Pons (tissue), 1 donor: ENCODE data around the gene PRR22.

Experiments
- DNase-seq: peaks from one replicate; pipeline ENCODE4 v3.0.0-alpha.2; 2016; ENCODE audit warnings: low spot score

The PRR22 gene

DNA sequence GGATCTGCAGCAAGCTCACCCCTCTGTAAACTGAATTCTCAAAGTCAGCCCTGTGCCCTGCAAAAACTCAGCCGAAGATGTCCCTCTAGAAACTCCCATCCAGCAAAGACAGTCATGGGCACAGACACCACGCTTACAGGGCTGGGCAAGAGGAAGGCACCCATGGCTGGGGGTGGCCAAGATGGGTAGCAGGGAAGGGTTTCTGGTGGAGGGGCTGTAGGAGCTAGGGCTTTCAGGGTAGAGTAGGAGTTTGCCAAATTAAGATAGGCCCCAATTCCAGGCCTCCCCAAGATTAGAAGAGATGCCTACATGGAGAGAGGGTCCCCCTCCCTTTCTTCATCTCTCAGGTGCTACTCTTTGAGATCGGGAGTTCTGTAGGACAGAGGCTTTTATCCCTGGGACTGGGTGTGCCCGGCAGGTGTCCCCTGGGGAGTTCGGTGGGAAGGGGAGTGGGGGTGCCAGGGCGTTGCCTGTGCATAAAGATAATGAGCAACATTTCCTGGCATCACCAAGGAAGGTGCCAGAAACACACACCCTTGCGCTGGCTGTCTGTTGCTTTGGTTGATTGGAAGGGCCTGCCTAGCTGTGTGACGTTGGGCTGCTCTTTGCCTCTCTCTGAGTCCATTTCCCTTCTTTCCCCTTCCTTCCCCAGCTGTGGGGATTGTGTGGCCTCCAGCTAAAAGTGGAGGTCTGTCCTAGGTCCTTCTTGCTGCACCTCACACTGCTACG, 29.7 kb upstream of the PRR22 start:
- no peak for DNase-seq

DNA sequence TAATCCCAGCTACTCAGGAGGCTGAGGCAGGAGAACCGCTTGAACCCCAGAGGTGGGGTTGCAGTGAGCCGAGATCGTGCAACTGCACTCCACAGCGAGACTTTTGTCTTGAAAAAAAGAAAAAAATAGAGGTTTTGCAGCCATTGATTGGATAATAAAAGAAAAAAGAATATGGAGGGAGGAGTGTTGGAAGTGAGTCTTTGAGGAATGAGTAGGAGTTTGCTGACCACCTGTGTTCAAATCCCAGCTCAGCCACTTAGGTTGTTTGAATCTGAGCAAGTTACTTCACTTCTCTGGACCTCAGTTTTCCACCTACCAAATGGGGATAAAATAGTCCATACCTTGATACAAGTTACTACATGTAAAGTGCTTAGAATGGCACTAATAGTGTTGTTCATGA, 26.6 kb upstream of the PRR22 start:
- DNase-seq, result no peak

DNA sequence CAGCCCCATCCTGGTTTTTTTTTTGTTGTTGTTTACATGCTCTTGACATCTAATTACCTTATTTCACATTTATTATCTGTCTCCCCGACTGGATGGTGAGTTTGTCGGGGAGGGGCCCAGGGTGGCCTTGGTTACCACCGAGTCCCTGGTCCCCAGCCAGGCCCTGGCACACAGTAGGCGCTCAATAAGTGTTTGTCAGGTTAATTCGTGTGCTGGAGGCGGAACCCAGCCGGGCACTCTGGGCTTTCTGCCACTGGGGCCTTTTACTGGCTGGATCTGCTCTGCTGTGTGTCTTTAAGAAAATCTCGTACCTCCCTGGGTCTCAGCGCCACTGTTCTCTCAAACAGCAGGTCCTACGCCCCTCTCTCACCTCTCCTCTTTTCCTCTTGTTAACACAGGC, 24.9 kb upstream of the PRR22 start:
- DNase-seq, result no peak

DNA sequence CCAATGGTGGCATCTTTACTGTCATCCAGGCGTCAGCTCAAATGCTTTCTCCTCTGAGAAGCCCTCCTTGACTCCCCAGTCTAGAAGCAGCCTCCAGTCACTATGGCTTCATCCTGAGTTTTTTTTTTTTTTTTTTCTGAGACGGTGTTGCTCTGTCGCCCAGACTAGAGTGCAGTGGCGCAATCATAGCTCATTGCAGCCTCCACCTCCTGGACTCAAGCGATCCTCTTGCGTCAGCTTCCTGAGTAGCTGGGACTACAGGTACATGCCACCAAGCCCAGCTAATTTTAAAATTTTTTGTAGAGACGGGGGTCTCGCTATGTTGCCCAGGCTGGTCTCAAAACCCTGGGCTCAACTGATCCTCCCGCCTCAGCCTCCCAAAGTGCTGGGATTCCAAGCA, 24.5 kb upstream of the PRR22 start:
- no peak for DNase-seq

DNA sequence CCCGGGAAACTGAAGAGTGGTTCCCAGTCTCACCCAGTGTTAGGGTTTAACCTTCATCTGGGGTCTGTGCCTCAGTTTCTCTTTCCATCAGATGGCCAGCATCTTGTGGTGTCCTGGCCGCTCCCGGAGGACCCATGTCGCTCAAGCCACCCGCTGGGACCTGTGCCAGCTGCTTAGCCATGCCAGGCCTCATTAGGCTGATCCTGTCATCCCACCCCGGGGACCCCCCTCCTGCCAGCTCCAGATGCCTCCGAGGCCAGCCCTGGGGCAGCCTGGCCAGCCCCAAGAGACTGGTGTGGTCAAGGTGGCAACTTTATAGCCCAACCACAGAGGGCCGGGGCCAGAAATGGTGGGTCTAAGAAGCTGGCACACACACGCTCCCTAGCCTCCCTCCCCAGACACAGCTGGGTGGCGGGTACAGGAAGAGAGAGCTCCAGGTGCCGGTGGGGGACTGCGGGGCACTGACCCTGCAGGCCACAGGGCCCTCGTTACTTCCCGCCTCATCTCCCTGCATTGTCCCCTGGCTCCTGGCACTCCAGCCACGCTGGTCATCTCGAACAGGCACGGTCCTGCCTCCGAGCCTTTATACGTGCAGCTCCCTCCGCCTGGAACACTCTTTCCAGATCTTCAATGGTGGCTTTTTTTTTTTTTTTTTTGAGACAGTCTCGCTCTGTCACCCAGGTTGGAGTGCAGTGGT, 23.7 kb upstream of the PRR22 start:
- no peak for DNase-seq

DNA sequence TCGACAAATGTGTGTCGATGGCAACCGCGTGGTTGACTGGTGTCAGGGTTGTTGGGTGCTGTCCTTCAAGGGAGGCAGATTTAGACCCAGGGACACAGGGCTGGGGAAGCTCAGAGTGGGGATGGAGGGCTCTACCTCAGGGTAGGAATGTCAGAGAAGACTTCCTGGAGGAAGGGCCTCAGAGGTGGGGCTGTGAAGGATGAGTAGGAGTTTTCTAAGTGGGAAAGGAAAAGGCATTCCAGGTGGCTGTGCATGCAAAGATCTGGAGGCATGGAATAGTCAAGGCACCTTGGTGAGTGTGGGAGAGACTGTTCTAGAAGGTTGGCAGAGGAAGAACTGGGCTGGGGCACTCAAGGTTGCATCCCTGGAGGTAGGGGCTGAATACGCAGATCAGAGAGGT, 22.4 kb upstream of the PRR22 start:
- no peak for DNase-seq

DNA sequence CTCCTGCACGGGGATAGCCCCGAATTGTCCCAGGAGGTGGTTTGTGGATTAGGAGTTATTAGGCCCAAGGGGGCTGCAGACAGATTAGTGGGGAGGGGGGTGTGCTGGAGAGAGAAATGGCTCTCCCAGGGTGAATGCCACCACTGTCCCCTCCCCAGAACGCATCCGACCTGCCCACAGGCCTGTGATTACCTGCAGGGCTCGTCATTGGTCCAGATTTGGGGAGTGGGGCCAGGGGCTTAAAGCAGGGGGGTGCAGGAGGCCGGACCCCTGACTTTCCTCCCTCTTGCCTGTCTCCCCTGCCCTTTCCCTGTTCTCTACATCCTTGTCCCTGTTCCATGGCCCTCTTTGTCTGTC, 21.6 kb upstream of the PRR22 start:
- no peak for DNase-seq

DNA sequence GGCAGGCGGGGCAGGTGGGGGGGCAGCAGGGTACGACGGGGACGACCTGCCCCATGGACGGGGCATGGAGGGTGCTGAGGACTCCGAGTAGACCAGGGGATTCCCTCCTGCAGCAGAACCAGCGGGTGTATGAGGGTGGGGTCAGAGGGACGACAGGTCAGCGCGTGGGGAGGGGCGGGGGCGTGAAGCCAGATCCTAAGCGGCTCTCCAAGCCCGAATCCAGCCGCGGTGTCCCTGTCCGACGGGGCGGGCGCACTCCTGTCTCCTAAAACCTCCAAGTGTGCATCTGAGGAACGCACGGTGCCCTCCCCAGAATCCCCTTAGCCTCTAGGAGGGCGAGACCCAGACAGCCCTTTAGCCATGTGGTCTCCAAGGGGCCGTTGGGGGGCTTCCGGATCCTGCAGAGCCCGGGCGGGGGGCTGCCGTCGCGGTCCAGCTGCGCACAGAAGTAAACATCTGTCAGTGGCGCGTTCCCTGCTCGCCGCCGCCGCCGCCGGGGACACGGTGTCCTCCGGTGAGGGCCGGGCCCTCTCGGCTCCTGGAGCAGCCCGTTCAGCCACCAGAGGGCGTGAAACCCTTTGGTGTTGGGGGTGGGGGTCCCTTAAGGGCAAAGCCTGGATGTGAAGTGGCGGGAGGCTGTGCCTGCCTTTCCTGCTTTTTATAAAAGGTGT, 21.1 kb upstream of the PRR22 start:
- no peak for DNase-seq

DNA sequence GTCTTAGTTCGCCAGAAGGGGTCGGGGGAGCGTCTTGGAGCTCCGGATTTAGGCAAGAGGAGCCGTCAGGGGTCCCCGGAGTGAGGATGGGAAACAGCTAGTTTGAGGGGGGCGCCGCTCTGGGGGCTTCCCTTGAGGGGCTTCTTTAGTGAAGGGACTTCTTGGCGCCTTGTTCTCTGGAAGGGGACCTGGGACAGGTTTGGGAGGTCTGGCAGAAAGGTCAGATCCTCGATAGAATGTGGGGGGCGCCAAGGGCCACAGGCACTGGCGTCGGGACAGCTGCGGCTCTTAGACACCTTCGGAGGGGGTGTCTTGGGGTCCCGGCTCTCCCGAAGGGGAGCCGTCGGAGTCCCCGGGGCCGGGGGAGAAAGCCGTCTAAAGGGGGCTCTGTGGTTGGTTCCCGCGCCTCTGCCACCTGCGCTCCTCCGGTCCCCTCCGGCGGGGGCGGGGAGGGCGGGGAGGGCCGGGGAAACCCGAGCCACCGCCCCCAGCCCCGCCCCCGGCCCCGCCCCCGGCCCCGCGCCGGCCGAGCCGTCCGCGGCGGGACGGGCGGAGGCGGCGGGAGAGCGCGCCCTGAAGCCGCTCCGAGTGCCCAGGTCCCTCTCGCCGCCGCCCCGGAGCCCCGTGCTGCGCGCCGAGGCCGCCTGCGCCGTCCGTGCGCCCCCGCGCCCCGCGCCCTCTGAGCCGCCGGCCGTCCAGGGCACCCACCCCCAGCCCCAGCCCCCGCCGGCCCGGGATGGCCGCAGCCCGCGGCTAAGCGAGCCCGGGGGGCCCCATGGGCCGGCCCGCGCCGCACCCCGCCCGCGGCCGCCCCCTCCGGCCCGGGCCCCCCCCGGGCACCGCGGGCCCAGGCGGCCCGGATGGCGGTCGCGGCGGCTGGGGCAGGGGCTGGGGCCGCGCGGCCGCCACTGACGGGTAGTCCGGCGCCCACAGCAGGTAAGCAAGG, 20.2 kb upstream of the PRR22 start, which contains the start of gene NRTN:
TSS of gene NRTN (plus strand) at position 552 of the 946 bp plus-strand sequence. CDS start 19,099 bp downstream, outside the sequence.
- no peak for DNase-seq

DNA sequence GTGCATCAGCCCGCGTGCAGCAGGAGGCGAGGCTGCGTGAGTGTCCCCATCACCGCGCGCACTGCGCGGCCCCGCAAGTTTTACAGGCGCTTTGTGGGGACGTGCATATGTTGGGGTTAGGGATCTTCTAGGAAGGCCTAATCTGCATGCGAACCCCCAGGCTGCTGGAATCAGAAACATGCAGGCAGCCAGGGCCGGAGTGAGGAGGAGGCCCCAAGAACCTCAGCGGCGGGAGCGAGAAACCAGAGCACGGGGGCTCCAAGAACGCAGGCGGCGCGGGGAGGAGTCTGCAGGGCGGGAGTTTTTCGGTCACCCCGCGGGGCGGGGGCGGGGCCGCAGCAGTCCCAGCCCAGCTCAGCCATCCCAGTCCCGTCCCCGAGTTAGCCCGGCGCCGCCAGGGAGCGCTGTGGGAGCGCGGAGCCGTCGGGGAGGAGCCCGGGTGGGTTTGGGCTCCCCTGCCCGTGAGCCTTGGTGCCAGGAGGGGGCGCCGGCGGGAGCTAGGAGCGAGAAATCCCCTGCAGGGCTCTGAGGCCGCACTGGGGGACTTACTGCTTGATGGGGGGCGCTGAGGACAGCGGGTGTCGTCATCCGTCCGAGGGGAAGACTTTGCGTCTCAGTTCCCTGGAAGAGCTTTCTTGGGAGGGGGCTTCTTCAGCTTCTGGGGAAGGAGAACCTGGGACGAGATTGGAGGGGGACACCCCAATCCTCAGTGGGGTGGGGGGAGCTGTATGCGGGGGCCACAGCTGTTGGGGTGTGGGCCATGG, 19.4 kb upstream of the PRR22 start:
- DNase-seq, result peak; percentile 38

DNA sequence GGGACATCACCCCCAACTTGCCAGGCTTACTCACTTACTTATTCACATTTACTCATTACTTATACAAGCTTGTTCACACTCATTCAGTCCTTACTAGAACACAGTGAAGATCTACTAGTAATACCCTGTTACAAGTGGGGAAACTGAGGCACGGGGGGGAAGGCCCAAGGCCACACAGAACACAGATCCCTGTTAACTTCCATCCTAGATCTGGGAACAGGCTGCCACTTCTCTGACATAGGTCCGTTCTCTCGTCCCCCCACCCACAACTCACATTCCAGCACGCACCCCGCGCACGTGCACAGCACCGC, 18.9 kb upstream of the PRR22 start:
- no peak for DNase-seq

DNA sequence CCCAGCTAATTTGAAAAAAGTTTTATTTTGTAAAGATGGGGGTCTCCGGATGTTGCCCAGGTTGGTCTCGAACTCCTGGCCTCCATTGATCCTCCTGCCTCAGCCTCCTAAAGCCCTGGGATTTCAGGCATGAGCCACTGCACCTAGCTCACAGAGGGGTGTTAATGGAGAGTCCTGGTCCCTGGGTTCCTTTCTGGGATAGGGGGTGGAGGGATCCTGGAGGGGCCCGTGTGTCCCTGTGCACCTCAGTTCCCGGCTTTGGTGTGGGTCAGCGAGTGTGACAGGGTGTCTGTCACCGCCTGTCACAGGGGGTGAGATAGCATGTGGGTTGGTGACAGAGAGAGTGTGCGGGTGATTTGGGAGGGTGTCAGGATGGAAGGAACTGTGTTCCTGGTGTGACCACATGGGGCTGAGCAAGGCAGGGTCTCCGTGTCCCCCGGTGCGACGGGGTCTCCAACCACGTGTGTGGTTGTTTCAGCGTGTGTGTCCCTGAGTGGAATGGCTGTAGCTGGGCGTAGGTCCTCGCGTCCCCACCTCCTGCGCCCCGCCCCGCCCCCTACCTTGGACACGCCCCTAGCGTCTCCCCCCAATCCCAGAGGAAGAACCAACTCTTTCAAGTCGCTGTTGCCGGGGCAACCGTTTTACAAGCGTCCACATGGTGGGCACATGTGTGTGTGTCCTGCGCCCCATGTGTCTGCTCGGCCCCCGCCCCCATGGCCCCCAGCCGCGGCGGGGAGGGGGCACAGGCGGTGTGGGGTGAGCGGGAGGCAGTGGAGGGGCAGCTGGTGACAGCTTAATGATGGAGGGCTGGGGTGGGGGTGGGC, 17.5 kb upstream of the PRR22 start:
- DNase-seq, result no peak

DNA sequence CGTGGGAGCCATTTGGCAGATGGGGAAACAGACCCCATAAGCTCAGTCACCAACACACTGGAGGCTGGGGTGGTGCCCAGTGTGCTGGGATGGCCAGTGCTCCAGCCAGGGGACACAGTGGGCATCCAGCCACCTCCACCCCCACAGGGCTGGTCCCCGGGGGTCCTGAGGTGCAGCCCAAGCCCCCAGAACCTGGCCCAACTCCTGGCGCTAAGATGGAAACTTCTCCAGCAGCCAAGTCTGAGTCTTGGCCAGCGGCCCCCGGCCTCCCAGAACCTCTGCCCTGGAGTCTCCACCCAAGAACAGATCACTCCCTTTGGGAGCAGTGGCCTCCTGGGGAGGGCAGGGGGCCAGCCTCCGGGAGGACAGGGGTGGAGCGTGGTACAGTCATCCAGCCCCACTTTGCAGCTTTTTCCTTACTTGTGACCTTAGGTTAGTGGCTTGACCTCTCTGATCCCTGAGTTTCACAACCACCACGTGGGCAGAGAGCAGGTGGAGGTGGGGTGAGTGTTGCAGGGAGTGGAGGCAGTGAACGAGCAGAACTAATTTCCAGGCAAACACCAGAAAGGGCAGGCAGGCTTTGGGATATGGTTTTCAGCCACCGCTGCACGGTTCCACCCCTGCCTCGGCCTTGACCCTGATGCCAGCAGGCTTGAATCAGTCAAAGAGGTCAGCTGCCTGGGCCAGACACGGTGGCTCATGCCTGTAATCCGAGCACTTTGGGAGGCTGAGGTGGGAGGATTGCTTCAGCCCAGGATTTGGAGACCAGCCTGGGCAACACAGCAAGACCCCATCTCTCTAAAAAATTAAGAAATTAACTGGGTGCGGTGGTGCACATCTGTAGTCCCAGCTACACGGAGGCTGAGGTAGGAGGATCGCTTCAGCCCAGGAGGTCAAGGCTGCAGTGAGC, 16.1 kb upstream of the PRR22 start:
- DNase-seq, result no peak

DNA sequence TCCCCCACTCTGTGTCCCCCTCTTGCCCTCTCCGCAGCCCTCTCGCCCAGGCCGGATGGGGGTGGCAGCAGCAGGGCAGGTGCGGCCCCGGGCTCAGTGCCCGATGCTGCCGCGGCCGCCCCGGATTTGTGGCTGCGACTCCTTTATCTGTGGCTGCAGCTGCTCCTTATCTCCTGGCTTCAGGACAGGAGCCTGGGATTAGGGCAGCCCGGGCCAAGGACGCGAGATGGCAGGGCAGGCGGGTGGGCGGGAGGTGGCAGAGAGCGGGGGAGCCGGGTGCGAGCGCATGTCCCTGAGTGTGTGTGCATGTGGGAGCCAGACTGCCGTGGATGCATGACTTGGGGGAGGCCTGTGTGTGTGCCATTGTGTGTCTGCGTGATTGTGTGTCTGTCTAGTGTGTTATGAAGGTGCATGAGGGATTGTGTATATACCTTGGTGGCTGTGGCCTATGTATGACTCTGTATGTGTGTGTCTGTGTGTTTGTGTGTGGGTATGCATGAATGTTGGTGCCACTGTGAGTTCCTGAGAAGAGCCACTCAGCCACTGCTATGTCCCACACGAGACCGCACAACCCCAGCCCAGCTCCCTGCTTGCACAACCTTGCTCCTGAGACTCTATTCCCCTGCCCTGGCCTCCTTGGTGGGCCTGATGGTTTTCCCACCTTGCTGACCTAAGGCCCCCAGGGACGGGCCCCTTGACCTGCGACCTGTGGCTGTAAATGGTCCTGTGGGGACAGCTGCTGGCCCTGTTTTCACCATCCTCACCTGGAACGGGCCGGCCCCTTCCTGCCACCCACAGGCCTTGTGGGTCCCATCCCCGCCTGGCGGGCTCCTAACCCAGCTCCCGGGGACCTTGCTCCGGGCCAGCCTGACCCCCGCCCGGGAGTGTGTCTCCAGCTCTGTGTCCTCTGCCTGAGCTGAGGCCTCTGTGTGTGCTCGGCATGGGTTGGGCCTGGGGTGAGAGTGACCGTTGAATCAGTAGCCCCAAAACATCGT, 15.0 kb upstream of the PRR22 start:
- no peak for DNase-seq

DNA sequence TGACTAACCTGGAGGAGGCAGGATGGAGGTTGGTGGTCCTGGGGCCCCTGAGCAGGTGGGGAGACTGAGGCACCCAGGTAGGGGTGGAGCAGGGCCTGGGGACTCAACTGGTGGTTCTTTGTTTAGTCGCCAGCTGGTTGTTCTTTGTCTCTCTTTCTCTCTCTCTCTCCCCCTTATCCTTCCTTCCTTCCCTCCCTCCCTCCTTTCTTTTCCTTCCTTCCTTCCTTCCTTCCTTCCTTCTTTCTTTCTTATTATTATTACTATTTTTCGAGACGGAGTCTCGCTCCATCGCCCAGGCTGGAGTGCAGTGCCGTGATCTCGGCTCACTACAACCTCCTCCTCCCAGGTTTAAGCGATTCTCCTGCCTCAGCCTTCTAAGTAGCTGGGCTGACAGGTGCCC, 13.7 kb upstream of the PRR22 start:
- no peak for DNase-seq

DNA sequence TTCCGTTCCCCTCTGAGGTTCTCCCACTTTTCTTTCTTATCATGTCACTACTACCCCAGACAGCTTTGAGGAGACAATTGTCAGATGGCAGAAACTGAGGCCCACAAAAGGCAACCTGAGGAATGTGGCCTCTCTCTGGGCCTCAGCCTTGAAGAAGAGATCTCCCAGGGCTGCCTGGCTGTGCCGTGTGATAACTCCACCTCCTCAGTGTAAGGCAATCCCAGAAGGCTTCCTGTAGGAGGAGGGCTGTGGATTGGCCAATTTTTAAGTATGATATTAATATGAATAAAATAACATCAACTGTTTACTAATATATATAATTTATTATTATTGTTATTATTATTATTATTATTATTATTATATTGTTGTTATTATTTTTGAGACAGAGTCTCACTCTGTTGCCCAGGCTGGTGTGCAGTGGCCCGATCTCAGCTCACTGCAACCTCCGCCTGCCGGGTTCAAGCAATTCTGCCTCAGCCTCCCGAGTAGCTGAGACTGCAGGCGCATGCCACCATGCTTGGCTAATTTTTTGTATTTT, 10.9 kb upstream of the PRR22 start:
- no peak for DNase-seq

DNA sequence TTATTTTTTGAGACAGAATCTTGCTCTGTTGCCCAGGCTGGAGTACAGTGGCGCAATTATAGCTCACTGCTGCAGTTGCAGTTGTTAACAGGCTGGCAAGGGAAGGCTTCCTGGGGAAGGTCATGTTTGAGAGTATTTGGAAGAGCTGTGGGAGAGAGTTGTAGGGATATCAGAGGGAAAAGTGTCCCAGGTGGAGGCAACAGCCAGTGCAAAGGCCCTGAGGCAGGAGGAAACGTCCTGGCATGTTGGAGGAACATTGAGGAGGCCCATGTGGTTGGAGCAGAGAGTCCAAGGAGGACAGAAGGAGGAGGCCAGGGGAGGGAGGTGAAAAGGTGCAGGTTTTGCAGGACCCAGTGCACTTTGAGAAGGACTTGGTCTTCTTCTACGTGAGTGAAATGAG, 8.6 kb upstream of the PRR22 start:
- DNase-seq, result no peak

DNA sequence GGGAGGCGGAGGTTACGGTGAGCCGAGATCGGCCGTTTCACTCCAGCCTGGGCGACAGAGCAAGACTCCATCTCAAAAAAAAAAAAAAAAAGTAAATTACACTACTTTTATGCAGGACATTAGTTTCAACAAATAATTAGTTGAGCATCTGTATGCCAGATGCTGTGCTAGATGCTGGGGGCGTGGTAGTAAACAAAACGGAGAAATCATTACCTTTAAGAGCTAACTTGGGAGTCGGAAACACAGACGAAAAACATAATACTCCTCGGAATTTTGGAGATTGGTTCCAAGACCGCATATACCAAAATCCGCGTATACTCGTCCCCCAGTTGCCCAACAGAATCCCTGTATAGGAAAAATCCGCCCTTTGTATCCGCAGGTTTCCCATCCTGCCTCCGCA, 7.7 kb upstream of the PRR22 start:
- DNase-seq, result no peak
